H1 (cell line): ENCODE results near the gene PREB. TPM values are rescaled to one million over a fixed set of nuclear protein-coding genes. Genes with fewer than 3 reads are reported as not detected.

Experiments used
- CTCF ChIA-PET: fragments of 300-600 bp; sonication (Branson Sonifier 250); formaldehyde crosslinking; loops from one replicate; lab custom pipeline; 2021; ENCODE audit not compliant: partially characterized antibody; lab: Charles Lee
- POLR2A ChIA-PET: fragments of 300-600 bp; sonication (Branson Sonifier 250); formaldehyde crosslinking; loops from one replicate; lab custom pipeline; 2021; ENCODE audit warnings: inconsistent platforms; ENCODE audit not compliant: partially characterized antibody; lab: Charles Lee
- DNase-seq, 2 experiments: peaks; one replicate each; pipeline versions ENCODE4 v3.0.0 to v3.0.0-alpha.2; 2010 to 2022; ENCODE audit warnings: low spot score in 2 of 2, low read depth in 1 of 2, mixed read lengths in 1 of 2
- FAIRE-seq: peaks from 2 replicates; lab custom pipeline; 2011; peaks lifted over from hg19 to GRCh38; lab: Jason Lieb, UNC
- H2AFZ ChIP-seq: 2 replicates; pipeline ENCODE4 v1.8.1; 2012; ENCODE audit warnings: low read length, inconsistent platforms
- H2AK5ac ChIP-seq: 2 replicates; pipeline ENCODE4 v1.6.1; 2013; ENCODE audit warnings: low read depth, low read length
- H2BK120ac ChIP-seq: replicated peaks from 2 replicates; pipeline ENCODE3; 2013; ENCODE audit warnings: low read depth, low read length, inconsistent platforms
- H2BK12ac ChIP-seq: 2 replicates; pipeline ENCODE4 v1.6.1; 2013; ENCODE audit warnings: low read depth, low read length
- H2BK15ac ChIP-seq: 2 replicates; pipeline ENCODE4 v1.6.1; 2013; ENCODE audit warnings: low read length
- H2BK20ac ChIP-seq: 2 replicates; pipeline ENCODE4 v1.6.1; 2013; ENCODE audit warnings: low read length
- H2BK5ac ChIP-seq: 2 replicates; pipeline ENCODE4 v1.6.1; 2013; ENCODE audit warnings: low read depth, low read length
- H3K14ac ChIP-seq: 2 replicates; pipeline ENCODE4 v1.6.1; 2013; ENCODE audit warnings: inconsistent platforms; ENCODE audit not compliant: insufficient read length
- H3K18ac ChIP-seq: 2 replicates; pipeline ENCODE4 v1.6.1; 2013; ENCODE audit warnings: low read length; ENCODE audit errors: extremely low read depth
- H3K23ac ChIP-seq: 2 replicates; pipeline ENCODE4 v1.6.1; 2013; ENCODE audit warnings: inconsistent platforms; ENCODE audit not compliant: insufficient read length
- H3K23me2 ChIP-seq: 2 replicates; pipeline ENCODE4 v1.6.1; 2013; ENCODE audit warnings: low read depth, low read length
- H3K27ac ChIP-seq: 2 replicates; pipeline ENCODE4 v1.6.1; 2011; ENCODE audit warnings: low read depth, low read length, inconsistent platforms
- H3K27me3 ChIP-seq, 4 experiments: replicated peaks in 1 of 4; 1 replicate in 1 of 4; 2 replicates in 3 of 4; pipeline versions ENCODE4 v1.6.1 to v1.8.1; 2011 to 2013; ENCODE audit warnings: low read length in 3 of 4, mild to moderate bottlenecking in 3 of 4, inconsistent platforms in 2 of 4, mixed read lengths in 2 of 4, moderate library complexity in 1 of 4; ENCODE audit not compliant: control insufficient read depth in 3 of 4, insufficient read depth in 3 of 4; ENCODE audit errors: extremely low read depth in 1 of 4
- H3K36me3 ChIP-seq, 4 experiments: 2 replicates each; pipeline versions ENCODE4 v1.6.1 to v1.8.1; 2011 to 2013; ENCODE audit warnings: mild to moderate bottlenecking in 4 of 4, low read length in 3 of 4, moderate library complexity in 2 of 4, control low read depth in 1 of 4, inconsistent platforms in 1 of 4; ENCODE audit not compliant: insufficient read depth in 4 of 4, control insufficient read depth in 2 of 4
- H3K4ac ChIP-seq: replicated peaks from 2 replicates; pipeline ENCODE3; 2013; ENCODE audit warnings: low read length, low read depth, mixed read lengths, inconsistent platforms; ENCODE audit not compliant: insufficient read length
- H3K4me1 ChIP-seq, 4 experiments: replicated peaks in 1 of 4; 1 replicate in 1 of 4; 2 replicates in 3 of 4; pipeline versions ENCODE4 v1.6.1 to v1.8.1; 2011 to 2013; ENCODE audit warnings: low read length in 3 of 4, inconsistent platforms in 2 of 4, mixed read lengths in 1 of 4; ENCODE audit not compliant: insufficient read depth in 4 of 4, control insufficient read depth in 3 of 4
- H3K4me2 ChIP-seq, 2 experiments: 2 replicates each; pipeline versions ENCODE4 v1.6.1 to v1.8.1; 2011 to 2013; ENCODE audit warnings: low read depth in 2 of 2, low read length in 2 of 2, control low read depth in 1 of 2, inconsistent platforms in 1 of 2, mild to moderate bottlenecking in 1 of 2; ENCODE audit not compliant: insufficient read depth in 1 of 2
- H3K4me3 ChIP-seq, 4 experiments: fragments of 200-600, 300-600 bp in 1 of 4; sonication (generic), shearing (Covaris generic), sonication (Bioruptor Twin) in 1 of 4; 2 replicates each; pipeline versions ENCODE4 v1.5.1 to v1.8.1; 2011 to 2016; ENCODE audit warnings: low read length in 4 of 4, low read depth in 3 of 4, control low read depth in 2 of 4, inconsistent platforms in 2 of 4, mild to moderate bottlenecking in 2 of 4, mixed read lengths in 1 of 4, moderate library complexity in 1 of 4; ENCODE audit not compliant: insufficient read depth in 2 of 4; ENCODE audit errors: extremely low read depth in 1 of 4
- H3K56ac ChIP-seq: replicated peaks from 2 replicates; pipeline ENCODE3; 2013; ENCODE audit warnings: low read depth, mild to moderate bottlenecking, mixed read lengths, low read length, inconsistent platforms; ENCODE audit not compliant: insufficient read length
- H3K79me1 ChIP-seq: 2 replicates; pipeline ENCODE4 v1.6.1; 2013; ENCODE audit warnings: low read depth, low read length, control low read depth
- H3K79me2 ChIP-seq, 2 experiments: 2 replicates each; pipeline versions ENCODE4 v1.6.1 to v1.8.1; 2012 to 2013; ENCODE audit warnings: low read length in 2 of 2, mild to moderate bottlenecking in 2 of 2, inconsistent platforms in 1 of 2; ENCODE audit not compliant: insufficient read depth in 2 of 2, control insufficient read depth in 1 of 2
- H3K9ac ChIP-seq, 4 experiments: replicated peaks in 1 of 4; 1 replicate in 1 of 4; 2 replicates in 3 of 4; pipeline versions ENCODE4 v1.6.1 to v1.8.1; 2011 to 2013; ENCODE audit warnings: low read depth in 3 of 4, low read length in 3 of 4, control low read depth in 2 of 4, mild to moderate bottlenecking in 2 of 4, moderate library complexity in 2 of 4, inconsistent platforms in 1 of 4; ENCODE audit errors: extremely low read depth in 1 of 4
- H3K9me3 ChIP-seq, 2 experiments: 2 replicates each; pipeline versions ENCODE4 v1.6.1 to v1.8.1; 2012 to 2013; ENCODE audit warnings: mild to moderate bottlenecking in 2 of 2, moderate library complexity in 2 of 2, control low read depth in 1 of 2, inconsistent platforms in 1 of 2, low read depth in 1 of 2, low read length in 1 of 2, mixed read lengths in 1 of 2; ENCODE audit not compliant: insufficient read depth in 2 of 2
- H4K20me1 ChIP-seq, 2 experiments: replicated peaks in 1 of 2; 2 replicates each; pipeline versions ENCODE3 to v1.8.1; 2011 to 2013; ENCODE audit warnings: inconsistent platforms in 2 of 2, low read length in 2 of 2, mild to moderate bottlenecking in 1 of 2; ENCODE audit not compliant: insufficient read depth in 2 of 2, control insufficient read depth in 1 of 2
- H4K5ac ChIP-seq: 2 replicates; pipeline ENCODE4 v1.6.1; 2013; ENCODE audit warnings: low read length, low read depth, mixed read lengths, inconsistent platforms; ENCODE audit not compliant: insufficient read length
- H4K8ac ChIP-seq: 2 replicates; pipeline ENCODE4 v1.8.0; 2013; ENCODE audit warnings: mild to moderate bottlenecking, moderate library complexity, low read length, inconsistent platforms; ENCODE audit not compliant: insufficient read depth; ENCODE audit errors: extremely low read depth
- H4K91ac ChIP-seq: replicated peaks from 2 replicates; pipeline ENCODE3; 2013; ENCODE audit warnings: low read length, mixed read lengths, inconsistent platforms; ENCODE audit not compliant: insufficient read length
- MAFK ChIP-seq: IDR thresholded peaks from 2 replicates; pipeline ENCODE4 v1.6.1; 2012; ENCODE audit warnings: low read depth, mild to moderate bottlenecking, improper control_type of control experiment, low read length
- MAX ChIP-seq: IDR thresholded peaks from 2 replicates; pipeline ENCODE4 v1.6.1; 2012; ENCODE audit warnings: inconsistent platforms
- NRF1 ChIP-seq: IDR thresholded peaks from 2 replicates; pipeline ENCODE4 v1.6.1; 2011; ENCODE audit warnings: mild to moderate bottlenecking, low read depth, low read length, improper control_type of control experiment
- PHF8 ChIP-seq: fragments of 200-600 bp; sonication (generic); conservative IDR thresholded peaks from 2 replicates; pipeline ENCODE4 v1.7.1; 2012; ENCODE audit warnings: low read depth, mild to moderate bottlenecking, inconsistent platforms, low read length, moderate library complexity
- RXRA ChIP-seq: IDR thresholded peaks from 2 replicates; pipeline ENCODE4 v1.6.1; 2011; ENCODE audit warnings: low read depth, mild to moderate bottlenecking, low read length, moderate library complexity; ENCODE audit not compliant: insufficient read depth
- ZNF274 ChIP-seq: IDR thresholded peaks from 2 replicates; pipeline ENCODE4 v1.7.0; 2012; ENCODE audit warnings: low read length, borderline replicate concordance; ENCODE audit errors: extremely low read depth
- whole genome bisulfite sequencing, 2 experiments: shearing (Covaris generic) in 1 of 2; methylation state at CpG; one replicate each; pipeline versions ENCODE4 v1.1.6 to v1.1.7; 2013 to 2015; ENCODE audit warnings: low lambda C conversion rate in 2 of 2, mixed read lengths in 2 of 2, inconsistent platforms in 1 of 2, low coverage in 1 of 2, missing lambda C conversion rate in 1 of 2; ENCODE audit not compliant: insufficient replicate concordance in 2 of 2, insufficient coverage in 1 of 2, insufficient read length in 1 of 2; ENCODE audit errors: extremely low coverage in 1 of 2, missing lambda C conversion rate in 1 of 2; 5-methylcytosine and 5-hydroxymethylcytosine counted together
- polyA plus RNA-seq, 7 experiments: library from polyadenylated mRNA; depleted of rRNA in 3 of 7; stranded (reverse) in 5 of 7; unstranded in 2 of 7; fragments of >200 nt in 5 of 7; fragments of 200-250 nt in 2 of 7; gene quantifications; 1 replicate in 5 of 7; 2 replicates in 1 of 7; 4 replicates in 1 of 7; pipeline versions ENCODE4 v1.2.1 to v1.2.3, GENCODE V29; 2011 to 2013; ENCODE audit warnings: missing spikeins in 2 of 7, mixed read lengths in 2 of 7
- total RNA-seq: library from RNA; stranded (reverse); fragmentation: NEBNext Ultra II Directional; extraction: Animal tissue kit (Norgen Biotek cat#: 25700); gene quantifications from 2 replicates; pipeline ENCODE4 v1.2.1, GENCODE V29; 2021

PREB gene
- total and polyA plus RNA-seq, 2 of the 8 experiments (the other 6 are each of a cell fraction or from before 2014, with no cell fraction given), result 54.1 to 72.2 TPM

GRCh38 chr2:27177441-27178351 lies 43.3 kb upstream of the PREB start:
- Histone ChIP-seq H3K23ac (no peak overlapping the region), H3K4me2 (no peak overlapping the region), H4K5ac (no peak overlapping the region), H3K9me3 (no peaks in the 10 kb centered on the region), H3K23me2 (no peaks in the 10 kb centered on the region), H3K14ac (no peak overlapping the region), H3K4ac (no peak overlapping the region), H2AK5ac (no peak overlapping the region), H3K9ac (no peak overlapping the region), H2AFZ (no peak overlapping the region), H3K36me3 (no peaks in the 10 kb centered on the region), H3K18ac (no peak overlapping the region), H2BK120ac (no peak overlapping the region), H3K56ac (no peak overlapping the region), H3K4me3 (no peak overlapping the region), H3K4me1 (no peaks in the 10 kb centered on the region), H2BK20ac (no peak overlapping the region), H3K79me2 (no peaks in the 10 kb centered on the region), H4K8ac (no peak overlapping the region), H4K20me1 (no peaks in the 10 kb centered on the region), H2BK12ac (no peak overlapping the region), H2BK5ac (no peak overlapping the region), H3K27me3 (no peaks in the 10 kb centered on the region; a peak in 1 of 7 replicates), H3K79me1 (no peaks in the 10 kb centered on the region), H4K91ac (no peak overlapping the region), H2BK15ac (no peak overlapping the region), H3K27ac (no peak overlapping the region)
- 93% methylated on average over 15 of the region's 15 CpGs; no CpG with 5 or more reads in 1 of the 2 experiments for WGBS, 2 experiments
- ChIA-PET POLR2A (interaction anchor here (0.9 to 1.0 kb wide), 2 partner anchors 29 to 31 kb away, joined by 3 to 4 read pairs; partner anchors contain the start of gene TCF23), CTCF (interaction anchor here (0.6 to 5.0 kb wide), 6 partner anchors 8 to 1297 kb away, joined by 3 to 26 read pairs (median 4); no protein-coding TSS in a partner anchor)
- no peak for FAIRE-seq
- no peak for DNase-seq
- TF ChIP-seq RXRA, result no peak
- TF ChIP-seq PHF8, result no peak
- no peak for TF ChIP-seq MAX
- no peak for TF ChIP-seq MAFK
- no peak for TF ChIP-seq NRF1
- TF ChIP-seq ZNF274, result no peak
